Endothelial cell of umbilical vein (primary cell): ENCODE measurements around the gene ZBTB40. TPM values are rescaled to one million over a fixed set of nuclear protein-coding genes. Genes with fewer than 3 reads are reported as not detected.

Source experiments
- BruUV-seq: library from RNA; stranded (reverse); fragments of 400-500 nt; replicated peaks from 2 replicates; lab custom pipeline; 2021; lab: Mats Ljungman, UMichigan
- CTCF ChIA-PET: fragments of 300-600, 350-600 bp; sonication (Branson Sonifier 250); formaldehyde crosslinking; loops from one replicate; lab custom pipeline; 2021; ENCODE audit warnings: antibody characterized with exemption, inconsistent platforms; lab: Charles Lee
- POLR2A ChIA-PET: fragments of 300-600, 350-600 bp; sonication (Branson Sonifier 250); formaldehyde crosslinking; loops from one replicate; lab custom pipeline; 2021; ENCODE audit warnings: antibody characterized with exemption, inconsistent platforms; lab: Charles Lee
- DNase-seq: peaks from one replicate; pipeline ENCODE4 v3.0.0-alpha.2; 2011; ENCODE audit warnings: low read depth, low spot score
- FAIRE-seq: peaks from 2 replicates; lab custom pipeline; 2011; peaks lifted over from hg19 to GRCh38; lab: Jason Lieb, UNC
- H2AFZ ChIP-seq: 2 replicates; pipeline ENCODE4 v1.6.0; 2012; ENCODE audit warnings: low read depth, low read length, control low read depth, inconsistent platforms
- H3K27ac ChIP-seq: 2 replicates; pipeline ENCODE4 v1.5.1; 2011; ENCODE audit warnings: low read depth, mild to moderate bottlenecking, control low read depth, low read length, moderate library complexity; ENCODE audit not compliant: insufficient read depth
- H3K27me3 ChIP-seq, 2 experiments: 2 replicates each; pipeline versions ENCODE4 v1.6.0 to v1.6.1; 2011; ENCODE audit warnings: low read length in 2 of 2, mixed read lengths in 1 of 2; ENCODE audit not compliant: control insufficient read depth in 2 of 2, insufficient read depth in 2 of 2
- H3K36me3 ChIP-seq, 2 experiments: 2 replicates in 1 of 2; 3 replicates in 1 of 2; pipeline ENCODE4 v1.5.1; 2011; ENCODE audit warnings: low read length in 2 of 2, mild to moderate bottlenecking in 1 of 2, moderate library complexity in 1 of 2; ENCODE audit not compliant: control insufficient read depth in 2 of 2, insufficient read depth in 2 of 2; ENCODE audit errors: extremely low read depth in 1 of 2
- H3K4me1 ChIP-seq: 3 replicates; pipeline ENCODE4 v1.5.1; 2011; ENCODE audit warnings: mild to moderate bottlenecking, low read length; ENCODE audit not compliant: control insufficient read depth, insufficient read depth; ENCODE audit errors: extremely low read depth
- H3K4me2 ChIP-seq: 2 replicates; pipeline ENCODE4 v1.6.1; 2011; ENCODE audit warnings: low read length, control low read depth, mixed read lengths; ENCODE audit not compliant: insufficient read depth
- H3K4me3 ChIP-seq, 3 experiments: fragments of 200-600 bp in 1 of 3; sonication (generic), shearing (Covaris generic) in 1 of 3; replicated peaks in 1 of 3; 2 replicates each; pipeline ENCODE4 v1.5.1; 2011 to 2016; ENCODE audit warnings: control low read depth in 3 of 3, low read length in 3 of 3, mild to moderate bottlenecking in 2 of 3, inconsistent platforms in 1 of 3, low read depth in 1 of 3, moderate library complexity in 1 of 3; ENCODE audit not compliant: insufficient read depth in 1 of 3
- H3K79me2 ChIP-seq: 2 replicates; pipeline ENCODE4 v1.6.0; 2012; ENCODE audit warnings: low read length, inconsistent platforms; ENCODE audit not compliant: control insufficient read depth, insufficient read depth
- H3K9ac ChIP-seq: replicated peaks from 2 replicates; pipeline ENCODE3; 2011; ENCODE audit warnings: low read length, control low read depth; ENCODE audit not compliant: insufficient read depth; ENCODE audit errors: extremely low read depth
- H3K9me1 ChIP-seq: replicated peaks from 3 replicates; pipeline ENCODE4 v1.6.0; 2011; ENCODE audit warnings: mild to moderate bottlenecking, low read length; ENCODE audit not compliant: control insufficient read depth, insufficient read depth; ENCODE audit errors: extremely low read depth
- H3K9me3 ChIP-seq: replicated peaks from 2 replicates; pipeline ENCODE4 v1.5.1; 2012; ENCODE audit warnings: low read length, inconsistent platforms; ENCODE audit not compliant: control insufficient read depth, insufficient read depth
- H4K20me1 ChIP-seq: replicated peaks from 2 replicates; pipeline ENCODE3; 2011; ENCODE audit warnings: mild to moderate bottlenecking, low read length; ENCODE audit not compliant: control insufficient read depth, insufficient read depth; ENCODE audit errors: extremely low read depth
- EZH2 ChIP-seq: IDR thresholded peaks from 2 replicates; pipeline ENCODE4 v1.6.1; 2012; ENCODE audit warnings: borderline replicate concordance, low read depth, mild to moderate bottlenecking, moderate library complexity, low read length, inconsistent platforms; ENCODE audit not compliant: severe bottlenecking
- FOS ChIP-seq: IDR thresholded peaks from 2 replicates; pipeline ENCODE4 v1.6.1; 2011; ENCODE audit warnings: mild to moderate bottlenecking, low read length, moderate library complexity, borderline replicate concordance; ENCODE audit not compliant: insufficient read depth
- GATA2 ChIP-seq: IDR thresholded peaks from 2 replicates; pipeline ENCODE4 v1.7.0; 2011; ENCODE audit warnings: low read depth, mild to moderate bottlenecking, moderate library complexity, mixed read lengths, low read length; ENCODE audit not compliant: insufficient read length, insufficient read depth
- JUN ChIP-seq: IDR thresholded peaks from 2 replicates; pipeline ENCODE4 v1.6.1; 2011; ENCODE audit warnings: borderline replicate concordance, low read depth; ENCODE audit not compliant: insufficient read length, insufficient read depth
- MYC ChIP-seq: IDR thresholded peaks from one replicate; pipeline ENCODE4 v1.6.1; 2011; ENCODE audit warnings: mild to moderate bottlenecking, low read depth, low read length
- POLR2A ChIP-seq: IDR thresholded peaks from 2 replicates; pipeline ENCODE4 v1.6.1; 2012; ENCODE audit warnings: low read depth, mild to moderate bottlenecking, control low read depth, low read length
- POLR2AphosphoS5 ChIP-seq: IDR thresholded peaks from 2 replicates; pipeline ENCODE4 v1.6.1; 2012; ENCODE audit warnings: low read depth, mild to moderate bottlenecking, control low read depth, low read length, moderate library complexity; ENCODE audit not compliant: insufficient read depth
- dilution Hi-C: fragments of 300-500 bp; cut with MboI; formaldehyde crosslinking; loops from one replicate; pipeline ENCODE4 v1.15.0; 2019; ENCODE audit warnings: low sequenced_read_pairs; ENCODE audit not compliant: extremely low pct_ligation_motif_present
- intact Hi-C: fragments of 100-400 bp; cut with micrococcal nuclease; formaldehyde crosslinking; loops from one replicate; pipeline ENCODE4 v1.10.0; 2022
- polyA plus RNA-seq, 4 experiments: library from polyadenylated mRNA; depleted of rRNA in 3 of 4; stranded (reverse) in 3 of 4; unstranded in 1 of 4; fragments of >200 nt; gene quantifications; 2 replicates each; pipeline versions ENCODE4 v1.2.1 to v1.2.3, GENCODE V29; 2011 to 2012; ENCODE audit warnings: missing spikeins in 1 of 4
- total RNA-seq: library from RNA; stranded (reverse); gene quantifications from 2 replicates; pipeline ENCODE4 v1.2.3, GENCODE V29; 2021
- TF ChIP-seq, protein P1 (sequence below), 2 donors: IDR thresholded peaks; 1 replicate in 1 of 2; 2 replicates in 1 of 2; pipeline ENCODE4 v1.5.1; 2011; ENCODE audit warnings: low read length in 2 of 2, mild to moderate bottlenecking in 2 of 2, moderate library complexity in 2 of 2, control low read depth in 1 of 2, inconsistent platforms in 1 of 2, low read depth in 1 of 2; ENCODE audit not compliant: insufficient read depth in 1 of 2; ENCODE audit errors: extremely low read depth in 1 of 2
- TF ChIP-seq, protein P2 (sequence below): IDR thresholded peaks from 2 replicates; pipeline ENCODE4 v1.6.1; 2011; ENCODE audit not compliant: insufficient read depth, insufficient read length

Gene ZBTB40
- total and polyA plus RNA-seq, 2 donors (not counting 3 experiments of a cell fraction or from before 2014, with no cell fraction given) = 12.3 to 21.3 TPM

DNA sequence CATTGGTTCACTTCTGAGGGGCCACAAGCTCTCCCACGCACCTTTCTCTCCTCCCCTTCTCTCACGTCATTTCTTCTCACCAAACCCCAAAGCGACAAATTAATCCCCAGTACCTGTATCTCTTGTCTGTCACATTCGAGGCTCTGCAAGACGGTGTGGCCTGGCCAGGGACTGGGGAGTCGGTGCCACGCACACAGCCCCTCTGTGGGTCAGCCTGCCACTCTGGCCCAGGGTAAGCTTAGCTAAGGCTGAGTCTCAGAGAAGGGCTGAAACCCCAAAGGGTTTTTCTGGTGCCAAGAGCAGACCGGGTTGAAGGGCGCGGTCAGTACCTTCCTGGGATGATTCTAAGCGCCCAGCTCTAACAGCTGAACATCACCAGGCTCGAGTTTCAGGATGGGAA is 34.2 kb upstream of the ZBTB40 start:
- intact Hi-C loops = loop anchor here (2.0 to 5.0 kb wide), 3 partner anchors 393 to 1047 kb away; no protein-coding TSS in a partner anchor
- POLR2A ChIA-PET = no interaction called here
- dilution Hi-C loops = no loop called here
- Histone ChIP-seq H3K4me2 (no peak overlapping the region), H3K9me1 (no peaks in the 10 kb centered on the region), H3K27me3 (peaks cover 15 to 18% of the 10 kb centered on the region in 2 experiments), H3K9ac (no peak overlapping the region), H3K27ac (no peak overlapping the region), H3K36me3 (no peaks in the 10 kb centered on the region), H4K20me1 (no peaks in the 10 kb centered on the region), H3K79me2 (no peaks in the 10 kb centered on the region), H3K4me3 (no peak overlapping the region), H2AFZ (no peak overlapping the region), H3K9me3 (no peaks in the 10 kb centered on the region), H3K4me1 (peaks cover 20% of the 10 kb centered on the region)
- CTCF ChIA-PET = interaction anchor here (0.6 to 6.7 kb wide), 6 partner anchors 223 to 1049 kb away, joined by 3 to 50 read pairs (median 6); partner anchors contain the start of gene C1QC
- TF ChIP-seq POLR2A = no peak
- TF ChIP-seq GATA2 = no peak
- no peak for TF ChIP-seq JUN
- TF ChIP-seq, protein P1, sequence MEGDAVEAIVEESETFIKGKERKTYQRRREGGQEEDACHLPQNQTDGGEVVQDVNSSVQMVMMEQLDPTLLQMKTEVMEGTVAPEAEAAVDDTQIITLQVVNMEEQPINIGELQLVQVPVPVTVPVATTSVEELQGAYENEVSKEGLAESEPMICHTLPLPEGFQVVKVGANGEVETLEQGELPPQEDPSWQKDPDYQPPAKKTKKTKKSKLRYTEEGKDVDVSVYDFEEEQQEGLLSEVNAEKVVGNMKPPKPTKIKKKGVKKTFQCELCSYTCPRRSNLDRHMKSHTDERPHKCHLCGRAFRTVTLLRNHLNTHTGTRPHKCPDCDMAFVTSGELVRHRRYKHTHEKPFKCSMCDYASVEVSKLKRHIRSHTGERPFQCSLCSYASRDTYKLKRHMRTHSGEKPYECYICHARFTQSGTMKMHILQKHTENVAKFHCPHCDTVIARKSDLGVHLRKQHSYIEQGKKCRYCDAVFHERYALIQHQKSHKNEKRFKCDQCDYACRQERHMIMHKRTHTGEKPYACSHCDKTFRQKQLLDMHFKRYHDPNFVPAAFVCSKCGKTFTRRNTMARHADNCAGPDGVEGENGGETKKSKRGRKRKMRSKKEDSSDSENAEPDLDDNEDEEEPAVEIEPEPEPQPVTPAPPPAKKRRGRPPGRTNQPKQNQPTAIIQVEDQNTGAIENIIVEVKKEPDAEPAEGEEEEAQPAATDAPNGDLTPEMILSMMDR (IDR thresholded peaks at IDR 0.05; ENCODE audit: extremely low read depth in 1 of 2, insufficient read depth in 1 of 2, low read depth in 1 of 2, low read length in 2 of 2) = no peak
- TF ChIP-seq FOS = no peak
- no peak for TF ChIP-seq EZH2
- no peak for TF ChIP-seq MYC
- no peak for TF ChIP-seq POLR2AphosphoS5
- TF ChIP-seq, protein P2, sequence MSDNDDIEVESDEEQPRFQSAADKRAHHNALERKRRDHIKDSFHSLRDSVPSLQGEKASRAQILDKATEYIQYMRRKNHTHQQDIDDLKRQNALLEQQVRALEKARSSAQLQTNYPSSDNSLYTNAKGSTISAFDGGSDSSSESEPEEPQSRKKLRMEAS = no peak
- no TSS peak for BruUV-seq
- FAIRE-seq (no peak), DNase-seq (no peak)
